Effector memory CD8-positive, alpha-beta T cell (primary cell): ENCODE results near the gene GSTM1.
"Not testable (repeated sequence)": the region's sequence is repeated elsewhere in the genome, so short reads cannot be mapped to it uniquely, and the experiment has no call there.

Source experiments
- ATAC-seq: fragments of 150-1000 bp; cut with Tn5 transposase; replicated peaks from 2 replicates; pipeline ENCODE4 v1.10.0; 2021; ENCODE audit warnings: mild to moderate bottlenecking, moderate library complexity
- DNase-seq, 3 experiments: peaks; one replicate each; pipeline ENCODE4 v3.0.0; 2021
- H3K27ac Mint-ChIP-seq, 2 donors: one replicate each; pipeline ENCODE4 v1.8.0; 2022; ENCODE audit warnings: mild to moderate bottlenecking in 2 of 2, mixed read lengths in 2 of 2, moderate library complexity in 2 of 2
- H3K27me3 Mint-ChIP-seq, 2 donors: one replicate each; pipeline ENCODE4 v1.8.0; 2022; ENCODE audit warnings: mixed read lengths in 2 of 2
- H3K36me3 Mint-ChIP-seq: one replicate; pipeline ENCODE4 v1.8.0; 2022; ENCODE audit warnings: mild to moderate bottlenecking, moderate library complexity, mixed read lengths; ENCODE audit not compliant: insufficient read depth
- H3K4me1 Mint-ChIP-seq, 2 donors: one replicate each; pipeline ENCODE4 v1.8.0; 2022; ENCODE audit warnings: low read depth in 2 of 2, mixed read lengths in 2 of 2
- H3K4me3 Mint-ChIP-seq, 2 donors: one replicate each; pipeline ENCODE4 v1.8.0; 2022; ENCODE audit warnings: mild to moderate bottlenecking in 2 of 2, mixed read lengths in 2 of 2, moderate library complexity in 2 of 2
- H3K9me3 Mint-ChIP-seq, 2 donors: one replicate each; pipeline ENCODE4 v1.8.0; 2022; ENCODE audit warnings: mixed read lengths in 2 of 2

GSTM1 gene

DNA sequence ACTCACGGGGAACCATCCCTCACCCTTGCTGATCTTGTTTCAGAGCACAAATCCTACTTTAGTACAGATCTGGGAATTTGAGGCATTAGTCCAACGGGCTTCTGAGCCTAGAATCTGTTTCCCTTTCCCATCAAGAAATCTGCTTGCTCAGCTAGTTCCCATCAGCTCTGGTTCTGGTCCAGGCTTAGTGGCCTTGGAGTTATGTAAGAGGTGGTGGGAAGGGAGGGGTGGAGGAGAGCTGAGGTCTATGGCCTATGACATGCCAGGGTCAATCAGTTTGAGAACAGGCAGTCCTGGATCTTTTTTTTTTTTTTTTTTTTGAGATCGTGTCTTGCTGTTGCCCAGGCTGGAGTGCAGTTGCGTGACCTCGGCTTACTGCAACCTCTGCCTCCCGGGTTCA, 4.1 kb downstream of the GSTM1 start:
- no peaks in the 10 kb centered on the region for H3K27me3 Mint-ChIP-seq
- H3K4me3 Mint-ChIP-seq = no peak overlapping the region
- H3K4me1 Mint-ChIP-seq = no peaks in the 10 kb centered on the region
- ATAC-seq (no peak), DNase-seq (no peak)
- no peaks in the 10 kb centered on the region for H3K36me3 Mint-ChIP-seq
- no peaks in the 10 kb centered on the region for H3K9me3 Mint-ChIP-seq
- no peak overlapping the region for H3K27ac Mint-ChIP-seq

DNA sequence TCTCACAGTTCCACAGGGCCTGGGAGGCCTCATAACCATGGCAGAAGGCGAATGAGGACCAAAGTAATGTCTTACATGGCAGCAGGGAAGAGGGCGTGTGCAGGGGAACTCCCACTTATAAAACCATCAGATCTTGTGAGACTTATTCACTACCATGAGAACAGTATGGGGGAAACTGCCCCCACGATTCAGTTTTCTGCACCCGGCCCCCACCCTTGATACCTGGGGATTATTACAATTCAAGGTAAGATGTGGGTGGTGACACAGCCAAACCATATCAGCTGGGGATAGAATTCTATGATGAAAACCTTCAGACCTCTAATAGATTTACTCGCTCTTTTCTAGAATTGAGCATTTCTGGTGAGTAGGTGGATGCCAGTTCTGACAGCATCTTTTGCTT, 6.8 kb downstream of the GSTM1 start:
- not testable (repeated sequence) for H3K9me3 Mint-ChIP-seq, H3K27ac Mint-ChIP-seq, ATAC-seq, DNase-seq, H3K4me3 Mint-ChIP-seq, H3K27me3 Mint-ChIP-seq, H3K36me3 Mint-ChIP-seq, H3K4me1 Mint-ChIP-seq

DNA sequence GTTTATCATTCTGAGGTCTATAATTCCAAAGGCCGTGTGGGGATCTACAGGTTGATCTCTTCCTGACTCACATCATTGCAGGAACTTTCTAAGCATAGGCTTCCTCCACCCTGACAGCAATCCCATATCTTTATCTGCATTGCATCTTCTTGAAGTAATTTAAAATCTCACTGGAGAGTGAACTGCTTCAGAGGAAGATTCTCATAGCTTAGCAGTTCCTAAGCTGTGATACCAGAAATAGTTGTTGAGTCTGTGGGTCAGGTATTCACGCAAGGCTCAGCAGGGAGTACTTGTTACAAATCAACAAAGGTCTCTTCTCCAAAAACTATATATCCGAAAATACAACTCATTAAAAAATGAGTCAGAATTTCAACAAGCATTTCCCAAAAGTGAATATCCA, 7.5 kb downstream of the GSTM1 start:
- not testable (repeated sequence) for H3K36me3 Mint-ChIP-seq, ATAC-seq, DNase-seq, H3K4me3 Mint-ChIP-seq, H3K4me1 Mint-ChIP-seq, H3K27me3 Mint-ChIP-seq, H3K27ac Mint-ChIP-seq, H3K9me3 Mint-ChIP-seq

DNA sequence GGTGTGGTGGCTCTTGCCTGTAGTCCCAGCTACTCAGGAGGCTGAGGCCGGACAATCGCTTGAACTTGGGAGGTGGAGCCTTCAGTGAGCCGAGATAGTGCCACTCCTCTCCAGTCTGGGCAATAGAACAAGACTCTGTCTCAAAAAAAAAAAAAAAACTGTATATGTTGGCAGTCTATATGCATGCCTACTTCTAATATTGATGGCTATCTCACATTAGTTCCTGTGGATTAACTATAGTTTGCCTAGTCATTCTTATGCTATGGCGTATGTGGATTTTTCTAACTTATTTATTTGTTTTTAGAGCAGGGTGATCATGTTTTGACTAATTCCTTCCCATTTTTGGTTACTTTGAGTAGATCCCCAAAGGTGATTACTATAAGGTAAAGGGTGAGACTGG, 9.4 kb downstream of the GSTM1 start:
- H3K4me1 Mint-ChIP-seq = no peaks in the 10 kb centered on the region
- no peak overlapping the region for H3K4me3 Mint-ChIP-seq

DNA sequence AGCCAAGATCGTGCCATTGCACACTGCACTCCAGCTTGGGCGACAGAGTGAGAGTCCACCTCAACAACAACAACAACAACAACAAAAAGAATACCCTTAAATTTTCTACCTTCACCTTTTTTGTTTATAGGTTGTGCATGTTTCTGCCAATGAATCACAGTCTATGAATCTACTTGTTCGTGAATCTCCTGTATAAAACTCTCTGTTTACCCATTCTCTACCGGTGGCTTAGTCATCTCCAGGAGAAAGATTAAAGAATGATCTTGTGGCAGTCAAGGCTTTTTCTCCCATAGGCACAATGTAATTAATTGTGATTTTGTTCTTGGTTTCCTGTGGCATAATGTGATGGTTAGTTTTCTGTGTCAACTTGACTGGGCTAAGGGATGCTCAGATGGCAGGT, 10.2 kb downstream of the GSTM1 start:
- H3K9me3 Mint-ChIP-seq, DNase-seq, H3K4me1 Mint-ChIP-seq, H3K36me3 Mint-ChIP-seq, H3K4me3 Mint-ChIP-seq, H3K27ac Mint-ChIP-seq, H3K27me3 Mint-ChIP-seq, ATAC-seq: not testable (repeated sequence)

More for the DNA sequence above, 9.4 kb downstream of the GSTM1 start:
- no peak for DNase-seq
- ATAC-seq = no peak
- Mint-ChIP-seq H3K9me3 (no peaks in the 10 kb centered on the region), H3K27ac (no peak overlapping the region), H3K36me3 (no peaks in the 10 kb centered on the region), H3K27me3 (no peaks in the 10 kb centered on the region)

DNA sequence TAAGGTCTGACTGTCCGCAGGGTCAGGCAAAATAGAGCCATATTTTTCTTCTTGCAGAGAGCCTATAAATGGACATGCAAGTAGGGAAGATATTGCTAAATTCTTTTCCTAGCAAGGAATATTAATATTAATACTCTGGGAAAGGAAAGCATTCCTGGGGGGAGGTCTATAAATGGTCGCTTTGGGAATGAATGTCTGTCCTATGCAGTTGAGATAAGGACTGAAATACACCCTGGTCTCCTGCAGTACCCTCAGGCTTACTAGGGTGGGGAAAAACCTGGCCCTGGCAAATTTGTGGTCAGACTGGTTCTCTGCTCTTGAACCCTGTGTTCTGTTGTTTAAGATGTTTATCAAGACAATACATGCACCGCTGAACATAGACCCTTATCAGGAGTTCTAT, 15.3 kb downstream of the GSTM1 start:
- H3K9me3 Mint-ChIP-seq, DNase-seq, H3K36me3 Mint-ChIP-seq, H3K4me1 Mint-ChIP-seq, ATAC-seq, H3K27ac Mint-ChIP-seq, H3K4me3 Mint-ChIP-seq: not testable (repeated sequence)
- H3K27me3 Mint-ChIP-seq = peaks cover 37 to 42% of the 10 kb centered on the region in 2 donors

DNA sequence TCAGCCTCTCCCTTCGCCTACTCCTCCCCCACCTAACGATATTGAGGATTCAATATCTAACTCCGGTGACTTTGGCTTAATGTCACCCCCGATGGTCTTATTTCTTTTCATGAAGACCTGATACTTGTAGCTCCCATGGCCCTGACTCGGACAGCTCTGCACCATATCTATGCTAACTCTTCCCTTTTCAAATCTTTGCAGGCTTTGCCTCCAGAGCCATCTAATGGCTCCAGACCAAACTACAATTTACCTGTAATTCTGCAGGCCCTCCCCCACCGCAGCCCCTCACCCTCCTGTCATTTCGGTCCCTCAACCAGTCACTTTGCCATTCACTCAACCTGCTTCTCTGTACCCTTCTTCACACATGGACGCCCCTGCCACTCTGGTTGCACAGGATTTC, 16.6 kb downstream of the GSTM1 start:
- H3K27ac Mint-ChIP-seq = no peak overlapping the region
- peaks cover 44 to 48% of the 10 kb centered on the region in 2 donors for H3K27me3 Mint-ChIP-seq
- ATAC-seq (no peak), DNase-seq (no peak)
- H3K9me3 Mint-ChIP-seq = peaks cover 3 to 8% of the 10 kb centered on the region in 2 donors
- no peaks in the 10 kb centered on the region for H3K36me3 Mint-ChIP-seq
- H3K4me3 Mint-ChIP-seq = no peak overlapping the region
- H3K4me1 Mint-ChIP-seq = no peaks in the 10 kb centered on the region

DNA sequence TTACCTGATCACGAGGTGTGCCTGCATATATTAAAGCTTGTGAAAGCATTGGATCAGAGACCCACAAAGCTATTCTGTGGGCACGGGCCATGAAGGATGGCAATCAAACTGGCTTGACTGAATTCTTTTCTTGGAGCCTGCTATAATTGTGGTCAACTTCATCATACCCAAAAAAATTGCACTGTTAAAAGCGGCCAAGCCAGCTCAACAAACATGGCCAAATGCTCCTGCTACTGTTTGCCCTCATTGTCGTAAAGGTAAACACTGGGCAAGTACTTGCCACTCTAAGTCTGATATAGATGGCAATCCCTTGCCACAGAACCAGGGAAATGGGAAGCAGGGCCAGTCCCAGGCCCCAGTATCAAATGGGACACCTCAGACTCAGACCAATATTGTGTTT, 17.8 kb downstream of the GSTM1 start:
- no peak overlapping the region for H3K4me3 Mint-ChIP-seq
- no peak for ATAC-seq
- H3K4me1 Mint-ChIP-seq = no peaks in the 10 kb centered on the region
- peaks cover 5 to 8% of the 10 kb centered on the region in 2 donors for H3K9me3 Mint-ChIP-seq
- no peak overlapping the region for H3K27ac Mint-ChIP-seq
- no peaks in the 10 kb centered on the region for H3K36me3 Mint-ChIP-seq
- H3K27me3 Mint-ChIP-seq = peaks cover 44 to 48% of the 10 kb centered on the region in 2 donors
- DNase-seq = no peak

DNA sequence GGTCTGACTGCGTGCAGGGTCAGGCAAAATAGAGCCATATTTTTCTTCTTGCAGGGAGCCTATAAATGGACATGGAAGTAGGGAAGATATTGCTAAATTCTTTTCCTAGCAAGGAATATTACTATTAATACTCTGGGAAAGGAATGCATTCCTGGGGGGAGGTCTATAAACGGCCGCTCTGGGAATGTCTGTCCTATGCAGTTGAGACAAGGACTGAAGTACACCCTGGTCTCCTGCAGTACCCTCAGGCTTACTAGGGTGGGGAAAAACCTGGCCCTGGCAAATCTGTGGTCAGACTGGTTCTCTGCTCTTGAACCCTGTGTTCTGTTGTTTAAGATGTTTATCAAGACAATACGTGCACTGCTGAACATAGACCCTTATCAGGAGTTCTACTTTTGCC, 21.3 kb downstream of the GSTM1 start:
- H3K36me3 Mint-ChIP-seq, DNase-seq, ATAC-seq, H3K27ac Mint-ChIP-seq, H3K9me3 Mint-ChIP-seq, H3K4me1 Mint-ChIP-seq, H3K4me3 Mint-ChIP-seq: not testable (repeated sequence)
- H3K27me3 Mint-ChIP-seq = peaks cover 43 to 49% of the 10 kb centered on the region in 2 donors

DNA sequence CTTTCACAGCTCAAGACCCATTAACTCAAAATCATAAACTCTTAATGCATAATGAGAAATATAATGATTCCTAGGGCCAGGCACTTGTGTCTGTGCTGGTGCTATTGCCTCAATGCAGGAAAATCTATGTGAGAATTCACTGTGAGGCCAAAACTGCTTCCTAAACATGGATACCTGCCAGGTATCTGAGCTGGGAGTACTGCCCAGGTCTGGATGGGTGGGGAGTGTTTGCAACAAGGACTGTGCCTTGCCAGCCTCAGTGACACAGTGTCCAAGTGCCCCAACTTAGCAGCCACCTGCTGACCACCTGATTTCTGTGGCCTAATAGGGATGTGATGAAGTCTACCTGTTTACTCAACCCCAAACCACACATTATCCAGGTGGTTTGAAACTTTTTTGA, 22.2 kb downstream of the GSTM1 start:
- not testable (repeated sequence) for H3K4me1 Mint-ChIP-seq, H3K9me3 Mint-ChIP-seq, H3K4me3 Mint-ChIP-seq, DNase-seq, ATAC-seq, H3K36me3 Mint-ChIP-seq, H3K27ac Mint-ChIP-seq
- peaks cover 43 to 49% of the 10 kb centered on the region in 2 donors for H3K27me3 Mint-ChIP-seq

DNA sequence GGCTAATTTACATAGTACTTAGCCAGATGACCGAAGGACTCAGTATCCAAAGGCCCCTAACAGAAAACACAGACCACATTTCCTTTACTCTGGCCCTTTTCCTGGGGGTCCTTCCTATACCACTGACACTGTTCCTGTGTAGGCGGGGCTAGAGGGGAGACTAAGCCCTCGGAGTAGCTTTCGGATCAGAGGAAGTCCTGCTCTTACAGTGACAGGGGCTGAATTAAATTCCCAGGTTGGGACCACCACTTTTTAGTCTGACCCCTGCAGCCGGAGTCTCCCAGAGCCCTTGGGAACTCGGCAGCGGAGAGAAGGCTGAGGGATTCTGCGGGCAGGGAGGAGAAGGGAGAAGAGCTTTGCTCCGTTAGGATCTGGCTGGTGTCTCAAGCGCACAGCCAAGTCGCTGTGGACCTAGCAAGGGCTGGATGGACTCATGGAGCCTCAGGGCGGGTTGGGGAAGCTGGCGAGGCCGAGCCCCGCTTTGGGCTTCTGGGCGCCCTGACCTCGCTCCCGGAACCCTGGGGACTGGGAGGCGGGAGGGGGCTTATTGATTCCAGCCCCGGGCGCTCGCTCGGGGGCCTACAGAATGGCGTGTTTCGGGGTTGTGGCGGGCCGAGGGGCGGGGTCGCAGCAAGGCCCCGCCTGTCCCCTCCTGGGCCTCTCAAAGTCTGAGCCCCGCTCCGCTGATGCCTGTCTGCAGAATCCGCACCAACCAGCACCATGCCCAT, 24.1 kb downstream of the GSTM1 start, which contains the start of gene GSTM5:
Gene GSTM5, plus strand, starts transcription at position 659 of the 728 bp plus-strand sequence. Its CDS starts 62 bp downstream, at position 721.
- not testable (repeated sequence) for DNase-seq, H3K36me3 Mint-ChIP-seq, ATAC-seq, H3K27ac Mint-ChIP-seq, H3K9me3 Mint-ChIP-seq, H3K4me3 Mint-ChIP-seq, H3K4me1 Mint-ChIP-seq
- H3K27me3 Mint-ChIP-seq = peaks cover 46 to 55% of the 10 kb centered on the region in 2 donors

DNA sequence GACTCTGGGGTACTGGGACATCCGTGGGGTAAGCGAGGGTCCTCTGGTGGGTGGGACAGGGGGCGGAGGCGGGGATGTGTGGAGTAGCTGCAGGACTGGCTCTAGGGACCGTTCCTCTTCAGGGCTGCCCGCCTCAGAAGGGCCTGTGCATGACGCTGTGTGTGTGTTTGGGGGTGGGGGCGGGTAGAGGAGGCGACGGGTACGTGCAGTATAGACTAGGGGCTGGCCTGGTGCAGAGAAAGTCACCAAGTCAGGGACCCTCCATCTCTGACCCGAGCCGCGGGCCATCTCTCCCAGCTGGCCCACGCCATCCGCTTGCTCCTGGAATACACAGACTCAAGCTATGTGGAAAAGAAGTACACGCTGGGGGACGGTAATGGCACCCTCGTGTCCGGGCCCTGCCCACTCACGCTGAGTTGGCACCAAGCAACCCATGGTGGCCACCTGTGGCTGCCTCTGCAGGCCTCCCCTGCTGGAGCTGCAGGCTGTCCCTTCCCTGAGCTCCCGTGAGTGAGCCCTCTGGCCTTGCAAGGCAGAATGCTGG, 24.8 kb downstream of the GSTM1 start:
- no peak overlapping the region for H3K4me3 Mint-ChIP-seq
- peaks cover 43 to 55% of the 10 kb centered on the region in 2 donors for H3K27me3 Mint-ChIP-seq
- ATAC-seq (no peak), DNase-seq (no peak)
- no peaks in the 10 kb centered on the region for H3K36me3 Mint-ChIP-seq
- H3K4me1 Mint-ChIP-seq = no peaks in the 10 kb centered on the region
- no peak overlapping the region for H3K27ac Mint-ChIP-seq
- peaks cover 2 to 8% of the 10 kb centered on the region in 2 donors for H3K9me3 Mint-ChIP-seq

DNA sequence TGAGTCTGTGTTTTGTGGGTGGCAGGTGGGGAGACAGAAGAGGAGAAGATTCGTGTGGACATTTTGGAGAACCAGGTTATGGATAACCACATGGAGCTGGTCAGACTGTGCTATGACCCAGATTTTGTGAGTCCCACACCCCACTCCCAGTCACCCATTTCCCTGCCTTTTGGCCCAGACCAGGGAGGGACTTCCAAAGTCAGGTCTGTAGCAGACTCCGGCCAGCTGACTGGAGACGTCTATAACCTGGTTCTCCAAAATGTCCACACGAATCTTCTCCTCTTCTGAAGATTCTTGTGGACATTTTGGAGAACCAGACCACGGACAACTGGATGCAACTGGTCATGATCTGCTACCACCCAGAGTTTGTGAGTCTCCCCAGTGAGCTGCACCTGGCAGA, 26.0 kb downstream of the GSTM1 start:
- Mint-ChIP-seq H3K36me3 (no peaks in the 10 kb centered on the region), H3K27me3 (peaks cover 44 to 51% of the 10 kb centered on the region in 2 donors), H3K4me1 (no peaks in the 10 kb centered on the region), H3K4me3 (no peak overlapping the region), H3K27ac (no peak overlapping the region), H3K9me3 (peaks cover 0 to 2% of the 10 kb centered on the region in 2 donors)
- DNase-seq (no peak), ATAC-seq (no peak)

DNA sequence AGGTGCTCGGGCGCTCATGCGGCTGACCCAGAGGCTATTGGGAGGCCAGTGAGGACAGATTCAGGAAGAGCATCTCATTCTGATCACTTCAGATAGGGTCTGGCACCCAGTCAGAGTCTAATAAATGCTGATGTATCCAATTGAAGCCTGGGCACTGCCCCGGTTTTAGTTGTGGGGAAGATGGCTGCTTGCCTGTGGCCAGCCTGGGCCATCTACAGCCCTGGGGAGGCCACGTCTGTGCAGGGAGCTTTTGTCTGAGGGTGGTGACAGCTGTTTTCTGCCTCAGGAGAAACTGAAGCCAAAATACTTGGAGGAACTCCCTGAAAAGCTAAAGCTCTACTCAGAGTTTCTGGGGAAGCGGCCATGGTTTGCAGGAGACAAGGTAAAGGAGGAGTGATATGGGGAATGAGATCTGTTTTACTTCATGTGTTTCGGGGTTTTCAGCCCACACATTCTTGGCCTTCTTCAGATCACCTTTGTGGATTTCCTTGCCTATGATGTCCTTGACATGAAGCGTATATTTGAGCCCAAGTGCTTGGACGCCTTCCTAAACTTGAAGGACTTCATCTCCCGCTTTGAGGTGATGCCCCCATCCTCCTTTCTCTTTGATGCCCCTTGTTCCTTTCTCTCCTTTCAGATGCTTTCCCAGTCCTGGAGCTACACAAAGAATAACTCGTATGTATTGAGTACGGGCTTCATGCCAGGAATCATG, 27.2 kb downstream of the GSTM1 start:
- no peak for DNase-seq
- ATAC-seq = no peak
- H3K27me3 Mint-ChIP-seq = peaks cover 44 to 51% of the 10 kb centered on the region in 2 donors
- no peak overlapping the region for H3K4me3 Mint-ChIP-seq
- no peaks in the 10 kb centered on the region for H3K9me3 Mint-ChIP-seq
- no peaks in the 10 kb centered on the region for H3K36me3 Mint-ChIP-seq
- H3K4me1 Mint-ChIP-seq = no peaks in the 10 kb centered on the region
- H3K27ac Mint-ChIP-seq = no peak overlapping the region
